ENCODE measurements around the gene CEP162. TPM values are rescaled to one million over a fixed set of nuclear protein-coding genes. Genes with fewer than 3 reads are reported as not detected.
"Not testable (repeated sequence)": the region's sequence is repeated elsewhere in the genome, so short reads cannot be mapped to it uniquely, and the experiment has no call there.

CEP162 gene
- total RNA-seq, 1 donor from 2014 or later, result 3.9 TPM

GRCh38 chr6:84242265-84242664 is 14.8 kb upstream of the CEP162 start:
- no peak for ATAC-seq
- intact Hi-C loops (cut with DNase I), result no loop called here
- no peak for DNase-seq (ENCODE audit: missing footprints)

- ATAC-seq (no peak), DNase-seq (ENCODE audit: missing footprints) (no peak)
- intact Hi-C loops (cut with DNase I), result loop anchor here (10.0 kb wide), 1 partner anchor 613 kb away; no protein-coding TSS in a partner anchor
Observed at GRCh38 chr6:84228198-84228543, 728 bp upstream of the CEP162 start.

- no peak for ATAC-seq
- DNase-seq (ENCODE audit: missing footprints), result no peak
- intact Hi-C loops (cut with DNase I), result loop anchor here (10.0 kb wide), 1 partner anchor 612 kb away; no protein-coding TSS in a partner anchor
Observed at GRCh38 chr6:84227044-84227433, 404 bp downstream of the CEP162 start.

- intact Hi-C loops (cut with DNase I), result loop anchor here (10.0 kb wide), 1 partner anchor 609 kb away; no protein-coding TSS in a partner anchor
Observed at GRCh38 chr6:84224251-84224650, 3.2 kb downstream of the CEP162 start.

GRCh38 chr6:84223608-84224007 is 3.8 kb downstream of the CEP162 start:
- intact Hi-C loops (cut with DNase I), result loop anchor here (10.0 kb wide), 1 partner anchor 609 kb away; no protein-coding TSS in a partner anchor
- not testable (repeated sequence) for ATAC-seq; DNase-seq (ENCODE audit: missing footprints)

More at GRCh38 chr6:84224251-84224650, 3.2 kb downstream of the CEP162 start:
- ATAC-seq, result no peak
- DNase-seq (ENCODE audit: missing footprints), result no peak

- DNase-seq (ENCODE audit: missing footprints), result no peak
- intact Hi-C loops (cut with DNase I), result loop anchor here (10.0 kb wide), 1 partner anchor 608 kb away; no protein-coding TSS in a partner anchor
- no peak for ATAC-seq
Observed at GRCh38 chr6:84222426-84222825, 5.0 kb downstream of the CEP162 start.

GRCh38 chr6:84220809-84221409 is 6.5 kb downstream of the CEP162 start:
- ATAC-seq, result no peak

GRCh38 chr6:84218091-84218490 is 9.4 kb downstream of the CEP162 start:
- DNase-seq (ENCODE audit: missing footprints) (no peak), ATAC-seq (no peak)
- intact Hi-C loops (cut with DNase I), result no loop called here

More at GRCh38 chr6:84220809-84221409, 6.5 kb downstream of the CEP162 start:
- DNase-seq (ENCODE audit: missing footprints), result no peak
- intact Hi-C loops (cut with DNase I), result loop anchor here (1.0 to 10.0 kb wide), 2 partner anchors 337 to 606 kb away; no protein-coding TSS in a partner anchor

- no peak for ATAC-seq
- intact Hi-C loops (cut with DNase I), result no loop called here
- no peak for DNase-seq (ENCODE audit: missing footprints)
Observed at GRCh38 chr6:84213217-84213616, 14.2 kb downstream of the CEP162 start.

GRCh38 chr6:84204011-84204410 is 23.4 kb downstream of the CEP162 start:
- ATAC-seq (no peak), DNase-seq (ENCODE audit: missing footprints) (no peak)
- intact Hi-C loops (cut with DNase I), result no loop called here

GRCh38 chr6:84199987-84200386 is 27.5 kb downstream of the CEP162 start:
- peak; percentile 55 for DNase-seq (ENCODE audit: missing footprints)
- ATAC-seq; intact Hi-C loops (cut with DNase I): not testable (repeated sequence)

GRCh38 chr6:84197708-84198107 is 29.7 kb downstream of the CEP162 start:
- ATAC-seq (no peak), DNase-seq (ENCODE audit: missing footprints) (no peak)
- intact Hi-C loops (cut with DNase I), result no loop called here

- no peak for DNase-seq (ENCODE audit: missing footprints)
- intact Hi-C loops (cut with DNase I), result no loop called here
- no peak for ATAC-seq
Observed at GRCh38 chr6:84193114-84193708, 34.2 kb downstream of the CEP162 start.

- intact Hi-C loops (cut with DNase I), result no loop called here
- ATAC-seq (no peak), DNase-seq (ENCODE audit: missing footprints) (no peak)
Observed at GRCh38 chr6:84191802-84192201, 35.6 kb downstream of the CEP162 start.

GRCh38 chr6:84189356-84189755 is 38.1 kb downstream of the CEP162 start:
- DNase-seq (ENCODE audit: missing footprints); intact Hi-C loops (cut with DNase I); ATAC-seq: not testable (repeated sequence)

- DNase-seq (ENCODE audit: missing footprints) (no peak), ATAC-seq (no peak)
- intact Hi-C loops (cut with DNase I), result no loop called here
Observed at GRCh38 chr6:84183430-84183829, 44.0 kb downstream of the CEP162 start.

- DNase-seq (ENCODE audit: missing footprints) (no peak), ATAC-seq (no peak)
- intact Hi-C loops (cut with DNase I), result no loop called here
Observed at GRCh38 chr6:84182001-84182400, 45.4 kb downstream of the CEP162 start.

GRCh38 chr6:84177241-84177640 is 50.2 kb downstream of the CEP162 start:
- ATAC-seq, result no peak
- intact Hi-C loops (cut with DNase I), result no loop called here
- DNase-seq (ENCODE audit: missing footprints), result no peak

GRCh38 chr6:84172574-84172973 is 54.9 kb downstream of the CEP162 start:
- intact Hi-C loops (cut with DNase I), result no loop called here
- DNase-seq (ENCODE audit: missing footprints) (no peak), ATAC-seq (no peak)

GRCh38 chr6:84172080-84172479 is 55.4 kb downstream of the CEP162 start:
- intact Hi-C loops (cut with DNase I), result no loop called here
- ATAC-seq (no peak), DNase-seq (ENCODE audit: missing footprints) (no peak)

Measured in Right ventricle myocardium inferior (tissue), 1 donor.